ENCODE measurements around the gene TRIP13.
"Not testable (repeated sequence)": the region's sequence is repeated elsewhere in the genome, so short reads cannot be mapped to it uniquely, and the experiment has no call there.

TRIP13 gene

DNA sequence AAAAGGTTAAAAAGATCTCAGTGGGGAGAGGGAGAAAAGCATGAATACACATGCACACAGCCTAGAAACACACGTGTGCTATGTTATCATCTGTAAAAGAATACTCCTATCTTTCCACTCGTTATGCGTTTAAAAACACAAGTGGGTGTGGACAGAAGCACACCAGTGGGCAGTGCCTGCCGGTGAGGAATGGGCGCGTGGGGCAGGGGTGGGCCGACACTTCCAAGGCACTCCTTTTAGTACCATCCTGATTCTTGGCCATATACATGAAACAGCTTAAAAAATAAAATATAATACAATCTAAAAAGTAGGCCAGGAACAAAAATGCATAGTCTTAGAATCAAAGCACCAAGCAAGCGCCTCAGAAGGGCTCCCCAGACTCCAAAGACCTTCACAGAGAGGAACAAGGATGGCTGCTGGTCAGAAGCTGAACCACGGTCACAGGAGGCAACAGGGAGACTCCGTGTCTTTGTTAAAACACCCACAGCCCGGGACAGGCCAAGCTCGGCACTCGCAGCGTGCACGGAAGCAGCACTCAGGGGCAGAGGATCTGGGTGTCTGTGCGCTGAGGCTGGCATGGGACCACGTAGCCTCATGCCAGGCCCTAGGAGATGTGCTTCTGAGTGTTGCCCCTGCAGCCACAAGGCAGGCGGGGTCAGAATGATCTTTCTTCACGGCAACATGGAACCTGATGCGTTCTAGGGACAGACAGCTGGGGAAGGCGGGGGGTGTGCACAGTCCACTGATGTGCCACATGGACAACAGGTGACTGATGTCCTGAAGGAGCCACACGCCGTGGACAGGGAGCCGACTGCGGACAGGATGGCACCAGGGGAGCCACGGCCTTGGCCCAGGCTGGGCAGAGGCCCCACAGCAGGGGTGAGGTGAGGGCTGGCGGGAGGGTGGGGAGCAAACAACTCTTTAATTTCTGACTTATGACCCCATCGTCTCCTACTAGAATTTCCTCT lies 16.0 kb upstream of the TRIP13 start:
- FAIRE-seq: no peak

DNA sequence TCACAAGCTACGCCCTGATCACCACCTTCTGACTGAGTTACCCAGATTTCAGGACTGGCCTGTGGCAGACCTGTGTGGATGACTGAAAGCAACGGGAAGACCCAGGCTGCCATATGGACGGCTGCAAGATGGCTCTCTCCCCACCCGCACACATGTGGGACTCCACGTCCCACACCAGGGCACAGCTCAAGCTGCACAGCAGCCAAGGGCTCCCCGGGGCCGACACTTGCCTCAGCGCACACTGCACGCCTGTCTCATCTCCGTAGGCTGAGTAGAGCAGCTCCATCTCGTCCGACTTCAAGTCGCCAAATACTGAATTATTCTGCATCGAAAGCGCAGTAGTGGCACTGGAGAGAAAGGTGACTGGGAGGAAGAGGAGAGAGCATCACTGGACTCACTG lies 14.6 kb upstream of the TRIP13 start:
- no peak for FAIRE-seq

DNA sequence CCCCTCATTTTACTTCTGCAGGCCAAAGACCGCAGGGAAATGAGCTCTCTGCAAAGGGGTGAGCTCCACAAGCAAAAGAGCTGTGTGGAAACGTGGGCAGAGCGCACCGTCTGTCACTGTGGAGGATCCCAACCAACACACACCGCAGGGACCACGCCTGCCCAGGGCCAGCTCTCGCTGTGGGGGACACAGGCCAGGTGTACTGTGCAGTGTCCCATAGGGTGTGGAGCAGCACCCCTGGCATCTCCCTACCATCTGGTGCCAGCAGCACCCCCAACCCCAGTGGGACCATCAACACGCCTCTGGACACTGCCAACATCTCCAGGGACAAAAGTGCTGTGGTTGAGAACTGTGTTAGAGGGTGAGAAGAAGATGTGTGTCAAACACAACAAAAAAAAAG lies 14.0 kb upstream of the TRIP13 start:
- not testable (repeated sequence) for FAIRE-seq

GRCh38 chr5:880816-881550 lies 11.7 kb upstream of the TRIP13 start:
- FAIRE-seq: no peak

- no peak for FAIRE-seq
These were observed 11.1 kb upstream of the TRIP13 start for GRCh38 chr5:881551-881935.

- no peak for FAIRE-seq
These were observed 10.2 kb upstream of the TRIP13 start for GRCh38 chr5:882253-883183.

GRCh38 chr5:883475-884181 lies 9.1 kb upstream of the TRIP13 start:
- FAIRE-seq: no peak

GRCh38 chr5:884345-885126 lies 8.1 kb upstream of the TRIP13 start:
- FAIRE-seq: no peak

DNA sequence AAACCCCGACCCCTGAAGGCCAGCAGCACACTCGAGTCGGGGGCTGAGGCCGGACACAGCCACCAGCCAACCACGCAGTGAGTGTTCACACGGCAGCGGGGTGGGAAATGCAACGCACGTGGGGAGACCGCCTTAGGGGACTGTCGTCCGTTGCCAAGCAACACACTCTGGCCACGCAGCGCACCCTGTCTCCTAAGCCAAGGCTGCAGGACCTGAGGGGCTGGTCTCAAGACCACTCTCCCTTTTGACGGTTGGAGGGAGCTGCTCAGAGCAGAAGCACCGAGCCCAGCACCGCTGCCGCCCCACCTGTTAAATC lies 7.6 kb upstream of the TRIP13 start:
- no peak for FAIRE-seq

- no peak for FAIRE-seq
These were observed 7.2 kb upstream of the TRIP13 start for GRCh38 chr5:885529-885928.

DNA sequence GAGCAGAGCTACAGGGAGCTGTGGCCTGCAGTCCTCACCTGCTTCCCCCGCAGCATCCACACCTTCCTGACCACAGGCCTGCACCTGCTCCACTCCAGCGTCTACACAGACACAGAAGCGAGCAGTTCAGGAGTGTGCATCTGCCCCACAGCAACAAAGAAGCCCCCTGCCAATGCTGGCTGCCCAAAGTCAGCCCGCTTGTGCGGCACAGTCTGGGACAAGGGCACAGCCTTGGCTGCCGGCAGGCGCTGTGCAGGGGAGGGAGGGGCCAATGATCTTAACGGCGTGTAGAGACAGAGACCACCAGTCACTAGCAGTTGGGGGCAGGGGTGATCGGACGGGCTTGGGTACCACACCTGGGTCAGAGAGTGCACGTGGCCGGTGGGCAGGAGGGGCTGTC lies 6.6 kb upstream of the TRIP13 start:
- no peak for FAIRE-seq

DNA sequence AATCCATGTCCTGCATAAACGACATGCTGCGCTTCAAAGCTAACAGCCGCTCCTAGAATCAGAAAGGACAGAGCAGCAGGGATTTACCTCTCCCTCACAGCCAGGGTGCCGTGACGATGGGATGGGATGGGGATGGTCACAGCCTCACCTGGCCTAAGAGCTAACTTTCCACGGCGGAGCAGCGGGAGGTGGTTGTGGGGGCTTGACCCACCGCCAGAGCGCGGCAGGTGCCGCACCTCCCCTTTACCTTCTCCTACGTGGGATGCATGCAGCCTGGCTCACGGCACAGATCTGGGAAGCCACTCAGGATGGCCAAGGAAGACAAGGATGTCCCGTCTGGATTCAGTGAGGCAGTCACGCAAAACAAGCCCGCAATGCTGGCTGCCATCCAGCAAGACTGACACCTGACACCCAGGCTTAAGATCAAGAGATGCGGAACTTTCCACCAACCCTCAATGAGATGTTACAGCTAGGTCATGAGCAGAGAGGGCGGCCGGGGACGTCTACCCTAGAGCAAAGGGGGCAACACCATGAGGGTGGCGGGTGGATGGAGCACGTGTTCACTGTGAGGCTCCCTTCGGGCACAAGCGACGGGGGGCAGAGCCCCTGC lies 5.9 kb upstream of the TRIP13 start:
- no peak for FAIRE-seq

DNA sequence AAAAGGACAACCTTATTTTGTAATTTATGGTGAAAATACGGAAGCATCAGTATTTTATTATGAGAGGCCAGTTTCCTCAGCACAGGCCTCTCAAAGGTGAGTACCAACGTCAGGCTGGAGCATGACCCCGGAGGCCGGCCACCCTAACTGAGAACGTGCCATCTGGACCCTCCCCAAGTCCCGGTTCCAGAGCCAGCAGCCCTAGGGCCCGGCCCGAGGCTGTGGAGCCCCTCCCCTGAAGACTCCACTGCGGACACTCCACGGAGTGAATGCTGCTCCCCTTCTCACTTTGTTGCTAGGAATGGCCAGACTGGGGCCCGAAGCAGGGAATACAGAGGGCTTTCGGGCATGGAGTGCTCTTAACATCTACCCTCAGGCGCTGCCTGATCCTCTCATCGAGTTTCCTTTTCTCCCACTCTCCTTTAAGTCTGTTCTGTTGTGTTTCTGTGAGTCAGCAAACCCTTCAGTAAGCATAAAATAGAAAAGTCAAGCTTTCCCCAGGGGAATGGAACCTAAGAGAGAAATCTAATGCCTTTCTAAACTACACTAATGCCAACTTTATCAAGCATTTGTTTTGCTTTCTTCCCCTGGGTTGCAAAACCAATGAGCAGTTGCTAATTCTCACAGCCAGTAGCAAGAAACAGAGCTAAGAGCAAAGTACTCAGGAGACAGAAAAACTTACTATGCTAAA lies 4.6 kb upstream of the TRIP13 start:
- no peak for FAIRE-seq

DNA sequence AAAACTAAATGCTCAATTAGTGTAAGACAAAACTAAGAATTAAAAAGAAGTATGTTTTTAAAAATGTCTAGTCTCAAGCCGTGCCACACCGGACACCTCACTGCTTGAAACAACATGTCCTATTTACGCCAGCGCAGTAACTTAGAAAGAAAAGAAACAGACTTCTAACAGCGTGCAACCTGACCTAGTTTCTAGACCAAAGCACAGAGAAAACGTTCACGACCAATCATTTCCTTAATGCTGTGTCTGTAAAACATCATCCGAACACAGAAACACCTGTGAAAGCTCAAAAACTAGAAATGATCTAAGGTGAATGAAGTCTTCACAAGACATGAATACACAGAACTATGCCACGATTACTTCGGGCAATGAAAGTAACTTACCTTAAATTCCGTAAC lies 4.0 kb upstream of the TRIP13 start:
- no peak for FAIRE-seq

DNA sequence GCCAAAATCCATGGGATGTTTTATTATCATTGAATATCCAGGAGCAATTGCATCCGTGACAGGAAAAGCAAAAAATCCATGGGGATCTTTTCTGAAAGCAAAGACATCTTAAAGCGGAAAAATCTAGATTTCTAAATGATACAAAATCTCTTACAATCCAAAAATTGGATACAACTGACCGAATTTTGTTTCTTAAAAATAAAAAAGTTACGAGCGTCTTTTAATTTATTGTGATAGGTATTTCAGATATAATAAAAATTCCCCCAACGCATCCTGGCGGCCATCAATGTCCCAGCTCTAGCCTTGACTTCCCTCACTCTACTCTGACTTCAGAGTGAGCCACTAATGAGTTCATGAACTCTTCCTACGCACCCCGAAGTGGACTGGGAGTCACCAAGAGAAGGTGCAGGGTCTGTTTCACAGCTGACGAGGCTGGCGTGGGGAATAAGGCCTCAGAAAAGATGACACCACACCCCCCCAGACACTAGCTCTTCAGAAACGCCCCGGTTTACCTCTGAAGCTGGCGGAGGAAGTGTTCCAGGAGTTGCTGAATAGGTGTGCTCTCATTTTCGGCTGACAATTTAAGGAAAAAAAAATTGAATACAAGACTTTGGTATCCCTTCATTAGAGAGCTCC lies 3.5 kb upstream of the TRIP13 start:
- FAIRE-seq: no peak

- FAIRE-seq: peak; percentile 39
These were observed 1.4 kb upstream of the TRIP13 start for GRCh38 chr5:891117-891836.

DNA sequence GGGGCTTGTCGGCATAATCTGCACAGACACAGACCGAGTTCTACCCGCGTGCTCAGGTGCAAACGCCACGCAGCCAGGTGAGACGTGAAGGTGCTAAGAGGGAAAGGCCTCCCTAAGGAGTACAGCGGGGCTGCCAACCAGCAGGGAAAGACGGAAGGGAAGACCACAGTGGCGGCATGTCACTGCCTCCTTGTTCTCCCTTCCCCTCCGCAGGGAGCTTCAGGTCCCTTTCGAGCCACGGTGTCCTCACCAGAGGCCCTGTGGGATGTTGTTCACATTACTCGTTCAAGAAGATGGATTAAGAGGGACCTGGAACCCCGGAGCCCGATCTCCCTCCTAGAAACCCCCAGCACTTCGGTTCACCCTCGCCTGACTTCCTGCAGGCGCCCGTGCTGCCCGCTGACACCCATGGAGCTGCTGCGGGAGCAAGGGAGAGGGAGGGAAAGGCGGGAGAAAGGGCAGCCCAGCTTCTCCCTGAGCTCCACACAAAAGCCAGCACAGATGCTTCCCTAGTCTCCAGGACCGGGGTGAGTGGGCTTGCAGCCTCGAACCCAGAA lies 769 bp upstream of the TRIP13 start:
- FAIRE-seq: no peak

- no peak for FAIRE-seq
These were observed 438 bp downstream of the TRIP13 start for GRCh38 chr5:893137-893506.

GRCh38 chr5:893711-894110 lies 1.0 kb downstream of the TRIP13 start:
- no peak for FAIRE-seq
